H9 (cell line): ENCODE measurements around the gene RERE. TPM values are rescaled to one million over a fixed set of nuclear protein-coding genes. Genes with fewer than 3 reads are reported as not detected.

Experiments
- DNase-seq: peaks from one replicate; pipeline ENCODE4 v3.0.0-alpha.2; 2017
- H2AFZ ChIP-seq: one replicate; pipeline ENCODE4 v1.6.1; 2013; ENCODE audit warnings: mild to moderate bottlenecking, low read length, control low read depth, moderate library complexity
- H2AK5ac ChIP-seq: 2 replicates; pipeline ENCODE4 v1.6.1; 2013; ENCODE audit warnings: low read length, control low read depth, mixed read lengths; ENCODE audit not compliant: insufficient read length
- H2BK120ac ChIP-seq: one replicate; pipeline ENCODE4 v1.6.1; 2013; ENCODE audit warnings: low read depth, mild to moderate bottlenecking, low read length, control low read depth, inconsistent platforms; ENCODE audit not compliant: poor library complexity, severe bottlenecking
- H2BK12ac ChIP-seq: 2 replicates; pipeline ENCODE4 v1.6.1; 2013; ENCODE audit warnings: low read length, control low read depth, mixed read lengths, low read depth; ENCODE audit not compliant: insufficient read length
- H2BK15ac ChIP-seq: 2 replicates; pipeline ENCODE4 v1.6.1; 2013; ENCODE audit warnings: low read depth, low read length, control low read depth
- H2BK20ac ChIP-seq: one replicate; pipeline ENCODE4 v1.6.1; 2013; ENCODE audit warnings: low read depth, mild to moderate bottlenecking, low read length, control low read depth, inconsistent platforms; ENCODE audit not compliant: poor library complexity, severe bottlenecking
- H2BK5ac ChIP-seq: 2 replicates; pipeline ENCODE4 v1.6.1; 2013; ENCODE audit warnings: low read length, control low read depth, mixed read lengths; ENCODE audit not compliant: insufficient read length
- H3K14ac ChIP-seq: 2 replicates; pipeline ENCODE4 v1.6.1; 2013; ENCODE audit warnings: low read length, control low read depth; ENCODE audit not compliant: insufficient read depth
- H3K18ac ChIP-seq: 2 replicates; pipeline ENCODE4 v1.6.1; 2013; ENCODE audit warnings: low read depth, mild to moderate bottlenecking, mixed read lengths, low read length, control low read depth; ENCODE audit not compliant: insufficient read length
- H3K23ac ChIP-seq: 2 replicates; pipeline ENCODE4 v1.6.1; 2013; ENCODE audit warnings: low read length, control low read depth, mixed read lengths, low read depth; ENCODE audit not compliant: insufficient read length
- H3K23me2 ChIP-seq: 2 replicates; pipeline ENCODE4 v1.6.1; 2013; ENCODE audit warnings: low read depth, mild to moderate bottlenecking, mixed read lengths, low read length, control low read depth; ENCODE audit not compliant: insufficient read length, poor library complexity, severe bottlenecking
- H3K27ac ChIP-seq: 2 replicates; pipeline ENCODE4 v1.5.1; 2013; ENCODE audit warnings: low read length, control low read depth, mixed read lengths, low read depth; ENCODE audit not compliant: insufficient read length
- H3K27me3 ChIP-seq: 2 replicates; pipeline ENCODE4 v1.6.1; 2013; ENCODE audit warnings: low read length, control low read depth, inconsistent platforms; ENCODE audit not compliant: insufficient read depth
- H3K4ac ChIP-seq: 2 replicates; pipeline ENCODE4 v1.6.1; 2013; ENCODE audit warnings: low read depth, mild to moderate bottlenecking, control low read depth, inconsistent platforms, low read length, moderate library complexity
- H3K4me1 ChIP-seq: 2 replicates; pipeline ENCODE4 v1.6.1; 2013; ENCODE audit warnings: low read length, control low read depth, inconsistent platforms; ENCODE audit not compliant: insufficient read depth
- H3K4me2 ChIP-seq: 2 replicates; pipeline ENCODE4 v1.6.1; 2013; ENCODE audit warnings: low read length, control low read depth, mixed read lengths; ENCODE audit not compliant: insufficient read length, insufficient read depth
- H3K56ac ChIP-seq: 2 replicates; pipeline ENCODE4 v1.6.1; 2013; ENCODE audit warnings: low read depth, mild to moderate bottlenecking, mixed read lengths, low read length, control low read depth; ENCODE audit not compliant: insufficient read length
- H3K79me1 ChIP-seq: 2 replicates; pipeline ENCODE4 v1.6.1; 2013; ENCODE audit warnings: low read depth, mild to moderate bottlenecking, moderate library complexity, low read length, control low read depth, inconsistent platforms; ENCODE audit not compliant: insufficient read depth, poor library complexity, severe bottlenecking
- H3K79me2 ChIP-seq: 2 replicates; pipeline ENCODE4 v1.6.1; 2013; ENCODE audit warnings: low read length, control low read depth, inconsistent platforms; ENCODE audit not compliant: insufficient read depth
- H3K9ac ChIP-seq: 2 replicates; pipeline ENCODE4 v1.6.1; 2013; ENCODE audit warnings: low read length, control low read depth, mixed read lengths; ENCODE audit not compliant: insufficient read length; ENCODE audit errors: extremely low read depth
- H3K9me3 ChIP-seq: one replicate; pipeline ENCODE4 v1.6.1; 2013; ENCODE audit warnings: low read depth, low read length, inconsistent platforms; ENCODE audit not compliant: control insufficient read depth
- H3T11ph ChIP-seq: one replicate; pipeline ENCODE4 v1.6.1; 2013; ENCODE audit warnings: mild to moderate bottlenecking, low read length, control low read depth, inconsistent platforms
- H4K20me1 ChIP-seq: one replicate; pipeline ENCODE4 v1.6.1; 2013; ENCODE audit not compliant: control insufficient read depth, insufficient read length, insufficient read depth
- H4K5ac ChIP-seq: 2 replicates; pipeline ENCODE4 v1.6.1; 2013; ENCODE audit warnings: low read depth, mild to moderate bottlenecking, mixed read lengths, low read length, control low read depth; ENCODE audit not compliant: insufficient read length
- H4K8ac ChIP-seq: replicated peaks from 2 replicates; pipeline ENCODE4 v1.6.1; 2013; ENCODE audit warnings: low read length, control low read depth, mixed read lengths, low read depth; ENCODE audit not compliant: insufficient read length
- H4K91ac ChIP-seq: 2 replicates; pipeline ENCODE4 v1.6.1; 2013; ENCODE audit warnings: low read depth, mild to moderate bottlenecking, moderate library complexity, mixed read lengths, low read length, control low read depth; ENCODE audit not compliant: insufficient read length
- H3K27ac Mint-ChIP-seq, 3 experiments: 2 replicates in 2 of 3; 3 replicates in 1 of 3; pipeline ENCODE4 v1.8.0; 2020 to 2021; ENCODE audit warnings: mixed read lengths in 3 of 3, mild to moderate bottlenecking in 1 of 3, moderate library complexity in 1 of 3
- H3K27me3 Mint-ChIP-seq: 2 replicates; pipeline ENCODE4 v1.8.0; 2021; ENCODE audit warnings: low read depth, mild to moderate bottlenecking, moderate library complexity, mixed read lengths
- H3K36me3 Mint-ChIP-seq, 3 experiments: 2 replicates in 2 of 3; 3 replicates in 1 of 3; pipeline ENCODE4 v1.8.0; 2020 to 2021; ENCODE audit warnings: low read depth in 3 of 3, mixed read lengths in 3 of 3; ENCODE audit not compliant: insufficient read depth in 1 of 3
- H3K4me1 Mint-ChIP-seq, 2 experiments: 2 replicates each; pipeline ENCODE4 v1.8.0; 2020; ENCODE audit warnings: mixed read lengths in 2 of 2
- H3K4me3 Mint-ChIP-seq, 2 experiments: 2 replicates in 1 of 2; 3 replicates in 1 of 2; pipeline ENCODE4 v1.8.0; 2020 to 2021; ENCODE audit warnings: mild to moderate bottlenecking in 2 of 2, mixed read lengths in 2 of 2, moderate library complexity in 1 of 2
- H3K9me3 Mint-ChIP-seq, 2 experiments: 2 replicates in 1 of 2; 3 replicates in 1 of 2; pipeline ENCODE4 v1.8.0; 2020; ENCODE audit warnings: mild to moderate bottlenecking in 2 of 2, mixed read lengths in 2 of 2, moderate library complexity in 1 of 2
- WGBS: extraction: QIAGEN DNeasy Blood & Tissue Kit; methylation state at CpG from one replicate; pipeline ENCODE4 v1.1.7; 2013; ENCODE audit warnings: missing lambda C conversion rate, low lambda C conversion rate, mixed read lengths; ENCODE audit not compliant: insufficient read length; ENCODE audit errors: extremely low coverage; 5-methylcytosine and 5-hydroxymethylcytosine counted together
- total RNA-seq: library from RNA; stranded (reverse); gene quantifications from 2 replicates; pipeline ENCODE4 v1.2.1, GENCODE V29; 2021
- TF ChIP-seq, protein P1 (sequence below): fragments of 200-600 bp; sonication (generic); conservative IDR thresholded peaks from 3 replicates; pipeline ENCODE4 v1.8.0; 2021; ENCODE audit warnings: antibody characterized with exemption, mild to moderate bottlenecking

The RERE gene
- total RNA-seq, 1 experiment from 2014 or later: 103 TPM

- Histone ChIP-seq H2BK12ac (no peak overlapping the region), H3K27ac (peak overlapping the region; percentile 91), H3K27me3 (no peaks in the 10 kb centered on the region), H3T11ph (no peak overlapping the region), H4K91ac (no peak overlapping the region), H4K8ac (no peak overlapping the region), H4K5ac (no peak overlapping the region), H3K18ac (peak overlapping the region; percentile 84), H2AK5ac (no peak overlapping the region), H2BK120ac (no peak overlapping the region), H3K79me2 (peaks cover 36% of the 10 kb centered on the region), H3K79me1 (no peaks in the 10 kb centered on the region), H2BK5ac (no peak overlapping the region), H3K9ac (peak overlapping the region; percentile 97), H3K23me2 (peaks cover 9% of the 10 kb centered on the region), H3K23ac (no peak overlapping the region), H3K4me1 (peaks cover 4% of the 10 kb centered on the region; the same call in 1 of the 2 replicates), H2BK20ac (no peak overlapping the region), H2BK15ac (no peak overlapping the region), H2AFZ (no peak overlapping the region), H3K4me2 (peak overlapping the region; percentile 60), H3K4ac (no peak overlapping the region), H3K56ac (no peak overlapping the region), H3K9me3 (no peaks in the 10 kb centered on the region), H4K20me1 (no peaks in the 10 kb centered on the region), H3K14ac (peak overlapping the region; percentile 78; the same call in 1 of the 2 replicates)
- no CpG with 5 or more reads among the region's 7 CpGs for WGBS
- peak overlapping the region; percentile 94 to 99 (median 99) for H3K27ac Mint-ChIP-seq
- TF ChIP-seq, protein P1, sequence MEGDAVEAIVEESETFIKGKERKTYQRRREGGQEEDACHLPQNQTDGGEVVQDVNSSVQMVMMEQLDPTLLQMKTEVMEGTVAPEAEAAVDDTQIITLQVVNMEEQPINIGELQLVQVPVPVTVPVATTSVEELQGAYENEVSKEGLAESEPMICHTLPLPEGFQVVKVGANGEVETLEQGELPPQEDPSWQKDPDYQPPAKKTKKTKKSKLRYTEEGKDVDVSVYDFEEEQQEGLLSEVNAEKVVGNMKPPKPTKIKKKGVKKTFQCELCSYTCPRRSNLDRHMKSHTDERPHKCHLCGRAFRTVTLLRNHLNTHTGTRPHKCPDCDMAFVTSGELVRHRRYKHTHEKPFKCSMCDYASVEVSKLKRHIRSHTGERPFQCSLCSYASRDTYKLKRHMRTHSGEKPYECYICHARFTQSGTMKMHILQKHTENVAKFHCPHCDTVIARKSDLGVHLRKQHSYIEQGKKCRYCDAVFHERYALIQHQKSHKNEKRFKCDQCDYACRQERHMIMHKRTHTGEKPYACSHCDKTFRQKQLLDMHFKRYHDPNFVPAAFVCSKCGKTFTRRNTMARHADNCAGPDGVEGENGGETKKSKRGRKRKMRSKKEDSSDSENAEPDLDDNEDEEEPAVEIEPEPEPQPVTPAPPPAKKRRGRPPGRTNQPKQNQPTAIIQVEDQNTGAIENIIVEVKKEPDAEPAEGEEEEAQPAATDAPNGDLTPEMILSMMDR: no peak
- H3K4me1 Mint-ChIP-seq: peaks cover 59 to 62% of the 10 kb centered on the region in 2 experiments
- no peak for DNase-seq
- H3K4me3 Mint-ChIP-seq: peak overlapping the region; percentile 73 to 92
- no peaks in the 10 kb centered on the region; a peak in 1 of 5 replicates for H3K9me3 Mint-ChIP-seq
- H3K36me3 Mint-ChIP-seq: 0 out of 7 replicates have a peak, but pooled peaks cover 0 to 2% (median 0%) of the 10 kb centered on the region in 3 experiments
- H3K27me3 Mint-ChIP-seq: no peaks in the 10 kb centered on the region
These were observed 115.0 kb downstream of the RERE start for GRCh38 chr1:8702472-8702849.
